ENCODE data around the gene LAMC3.
"Not testable (repeated sequence)": the region's sequence is repeated elsewhere in the genome, so short reads cannot be mapped to it uniquely, and the experiment has no call there.

LAMC3 gene

DNA sequence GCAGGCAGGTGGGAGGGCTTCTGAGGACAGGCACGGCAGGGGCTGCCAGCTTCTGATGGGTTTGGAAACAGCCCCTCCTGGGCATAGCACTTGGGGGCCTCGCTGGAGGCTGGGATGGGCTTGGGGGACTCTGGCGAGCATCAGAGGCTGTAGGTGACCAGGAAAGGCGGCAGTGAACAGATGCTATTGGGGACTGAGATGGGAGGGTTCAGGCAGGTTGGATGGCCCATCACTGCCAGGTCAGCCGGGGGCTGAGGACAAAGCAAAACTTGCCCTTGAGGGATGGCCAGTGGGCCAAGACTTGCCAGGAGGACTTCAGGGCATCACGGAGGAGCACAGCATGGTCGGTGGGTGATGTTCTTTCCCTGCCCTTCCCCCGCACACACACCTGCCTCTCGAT is 94.0 kb downstream of the LAMC3 start:
- DNase-seq: no peak

DNA sequence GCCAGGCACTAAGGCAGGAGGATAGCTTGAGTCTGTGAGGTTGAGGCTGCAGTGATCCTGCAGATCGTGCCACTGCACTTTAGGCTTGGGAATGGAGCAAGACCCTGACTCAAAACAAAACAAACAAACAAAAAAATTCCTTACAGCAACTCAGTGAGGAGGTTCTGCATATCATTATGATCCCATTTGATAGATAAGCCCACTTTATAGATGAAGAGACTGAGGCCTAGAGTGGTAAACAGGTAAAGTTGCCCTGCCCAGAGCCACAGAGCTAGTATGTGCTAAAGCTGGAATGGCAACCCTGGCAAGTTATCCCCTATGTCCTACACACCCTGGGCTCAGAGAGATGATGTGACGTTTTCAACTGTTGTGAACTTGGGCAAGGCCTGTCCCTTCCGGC is 94.6 kb downstream of the LAMC3 start:
- no peak for DNase-seq

DNA sequence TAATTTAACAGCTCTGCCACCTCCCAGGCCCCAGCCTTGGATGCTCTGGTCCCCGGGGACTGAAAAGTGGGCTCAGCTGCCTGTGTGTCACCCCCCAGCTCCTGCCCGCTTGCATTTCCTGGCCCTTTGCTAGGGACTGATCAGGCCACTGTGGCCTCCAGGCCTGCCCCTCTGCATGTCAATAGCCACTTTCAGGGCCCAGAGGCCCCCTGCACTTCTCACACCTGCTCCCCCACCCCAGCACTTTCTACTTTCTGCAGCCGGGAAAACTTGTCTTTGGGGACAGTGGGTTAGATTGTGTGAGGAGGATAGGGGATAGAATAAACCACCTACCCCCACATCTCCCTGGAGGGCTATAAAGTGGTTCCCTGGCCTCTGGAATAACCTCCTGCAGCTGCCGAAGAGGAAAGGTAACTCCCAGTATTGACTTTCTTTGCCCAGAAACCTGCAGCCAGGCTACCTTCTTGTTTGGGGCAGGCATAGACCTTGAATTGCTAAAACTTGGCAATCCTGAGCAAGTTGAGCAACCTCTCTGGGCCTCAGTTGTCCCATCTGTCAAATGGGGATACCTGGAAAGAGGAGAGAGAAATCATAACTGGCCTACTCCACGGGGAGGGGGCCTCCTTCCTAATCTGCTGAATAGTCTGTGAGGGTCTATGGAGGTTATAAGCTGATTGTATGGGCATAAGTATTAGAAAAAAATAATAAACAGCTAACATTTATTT is 95.2 kb downstream of the LAMC3 start:
- DNase-seq: no peak

DNA sequence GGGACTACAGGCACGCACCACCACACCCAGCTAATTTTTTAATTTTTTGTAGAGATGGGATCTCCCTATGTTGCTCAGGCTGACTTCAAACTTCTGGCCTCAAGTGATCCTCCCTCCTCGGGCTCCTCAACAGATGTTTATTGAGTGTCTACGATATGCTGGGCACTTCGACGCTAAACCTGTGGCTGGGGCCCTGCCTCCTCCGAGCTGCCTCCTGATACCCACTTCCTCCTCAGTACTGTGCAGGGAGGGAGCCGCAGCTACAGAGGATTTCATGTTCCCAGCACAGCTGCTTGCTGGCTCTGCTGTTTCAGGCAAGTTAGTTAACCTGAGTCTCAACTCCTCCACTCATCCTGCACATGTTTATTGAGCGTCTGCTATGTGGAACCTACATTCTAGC is 97.0 kb downstream of the LAMC3 start:
- DNase-seq: no peak

DNA sequence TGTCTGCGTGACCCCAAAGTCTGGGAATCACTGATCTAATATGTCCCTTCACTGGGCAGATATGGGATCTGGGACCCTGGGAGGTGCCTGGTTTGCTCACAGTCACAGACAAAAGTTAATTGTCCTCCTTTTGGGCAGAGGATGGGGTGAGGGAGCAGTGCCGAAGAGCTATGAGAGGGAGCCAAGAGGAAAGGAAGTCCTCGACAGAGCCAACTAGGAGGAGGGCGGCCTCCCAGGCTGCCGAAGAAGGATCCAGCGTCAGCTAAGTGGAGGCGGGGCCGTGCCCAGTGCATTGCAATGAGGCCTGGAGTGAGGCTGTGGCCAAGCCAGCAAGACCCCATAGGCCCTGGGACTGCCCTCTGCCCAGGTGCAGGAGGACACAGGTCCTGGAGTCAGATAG is 98.8 kb downstream of the LAMC3 start:
- DNase-seq: no peak

DNA sequence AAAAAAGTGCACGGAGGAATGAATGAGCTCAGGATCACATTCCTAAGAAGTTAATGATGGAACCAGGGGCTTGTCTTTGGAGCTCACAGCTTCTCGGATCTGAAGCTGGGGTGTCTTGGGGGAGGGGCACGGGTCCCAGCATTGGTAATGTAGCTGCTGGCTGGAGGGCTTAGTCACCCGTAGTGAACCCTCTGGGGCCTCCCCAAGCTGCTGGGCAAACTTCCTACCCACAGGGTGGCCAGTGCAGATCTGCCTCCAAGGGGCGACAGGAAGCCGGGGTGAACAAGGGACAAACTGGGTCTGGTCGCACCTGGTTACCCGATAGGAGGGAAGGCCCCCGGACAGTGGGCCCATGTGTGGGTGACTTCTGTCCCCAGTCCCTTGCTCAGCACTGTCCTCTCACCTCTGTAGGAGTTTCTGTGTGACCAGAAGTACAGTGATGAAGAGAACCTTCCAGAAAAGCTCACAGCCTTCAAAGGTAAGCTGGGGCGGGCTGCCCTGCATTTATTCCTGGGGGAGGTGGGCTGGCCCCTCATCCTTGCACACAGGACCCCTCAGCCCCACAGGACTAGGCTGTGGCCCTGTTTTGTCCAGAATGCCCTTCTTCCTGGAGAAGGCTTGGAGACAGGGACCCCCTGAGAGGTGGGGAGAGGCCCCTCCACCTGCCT is 102.3 kb downstream of the LAMC3 start:
- no peak for DNase-seq

DNA sequence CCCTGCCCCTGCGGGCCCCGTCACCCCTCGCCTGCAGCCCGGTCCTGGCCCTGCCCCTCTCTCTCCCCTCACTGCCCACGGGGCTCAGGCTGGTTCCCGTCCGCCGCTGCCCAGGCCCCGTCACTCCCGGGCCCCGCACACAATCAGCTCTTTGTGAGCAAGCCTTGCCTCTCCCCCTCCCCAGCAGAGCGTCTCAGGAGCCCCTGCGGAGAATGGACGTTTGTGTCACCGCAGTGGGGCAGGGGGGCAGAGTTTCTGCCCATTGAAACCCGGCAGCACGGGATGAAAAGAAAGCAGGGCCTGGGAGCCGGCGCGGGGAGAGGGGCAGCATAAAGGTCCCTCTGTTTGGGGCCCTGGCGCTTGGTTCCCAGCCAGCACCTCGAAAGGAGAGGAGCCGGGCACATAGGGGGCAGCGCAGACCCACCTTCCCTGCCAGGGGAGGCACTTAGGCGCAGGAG is 102.9 kb downstream of the LAMC3 start:
- no peak for DNase-seq

DNA sequence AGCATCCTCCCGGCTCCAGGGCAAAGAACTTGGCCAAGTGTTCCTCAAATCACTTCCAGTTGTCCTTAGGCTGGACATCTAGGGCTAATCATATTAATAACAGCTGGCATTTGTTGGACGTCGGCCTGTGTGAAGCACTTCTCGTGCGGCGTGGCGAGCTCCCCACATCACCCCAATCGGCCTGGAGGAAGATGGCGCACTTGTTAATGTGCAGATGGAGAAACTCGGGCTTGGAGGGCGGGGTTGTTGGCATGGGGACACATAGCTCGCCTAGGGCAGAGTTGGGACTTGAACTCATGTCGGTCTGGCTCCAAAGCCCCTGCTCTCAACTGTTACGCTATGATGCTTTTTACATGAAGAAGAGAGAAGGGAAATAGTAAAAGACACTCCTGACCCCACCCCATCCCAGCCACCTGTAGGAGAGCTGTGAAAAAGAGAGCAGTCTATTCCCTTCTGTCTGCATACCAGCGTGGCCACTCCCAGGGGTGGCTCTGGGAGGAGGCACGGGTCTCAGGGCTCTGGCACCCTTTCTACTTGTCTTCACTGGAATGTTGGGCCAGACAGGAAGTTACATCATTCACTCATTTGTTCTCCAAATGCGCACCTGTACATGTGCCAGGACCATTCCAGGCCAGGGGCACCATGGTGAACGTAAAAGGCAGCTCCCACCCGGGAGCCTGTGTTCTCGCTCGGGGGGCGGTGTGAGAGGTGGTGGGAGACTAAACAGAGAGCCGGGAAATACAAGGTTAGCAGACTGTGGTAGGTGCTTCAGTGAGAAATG is 103.6 kb downstream of the LAMC3 start:
- no peak for DNase-seq

DNA sequence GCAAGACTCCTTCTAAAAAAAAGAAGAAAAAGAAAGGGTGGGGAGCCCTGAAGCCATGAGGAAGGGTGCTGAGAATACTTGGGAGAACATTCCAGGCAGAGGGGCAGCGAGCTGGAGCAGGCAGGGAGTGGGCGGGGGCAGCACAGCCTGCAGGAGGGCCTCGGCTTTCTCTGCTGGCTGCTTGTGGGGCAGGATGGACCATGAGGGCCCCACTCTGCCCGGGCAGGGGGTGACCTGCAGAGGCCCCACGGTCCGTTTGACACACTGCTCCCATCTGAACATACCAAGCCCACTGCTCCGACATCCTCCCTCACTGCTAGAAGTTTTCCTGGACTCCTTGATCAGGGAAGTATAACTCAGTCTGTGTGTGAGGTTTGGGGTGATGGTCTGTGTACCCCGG is 104.7 kb downstream of the LAMC3 start:
- DNase-seq: no peak

DNA sequence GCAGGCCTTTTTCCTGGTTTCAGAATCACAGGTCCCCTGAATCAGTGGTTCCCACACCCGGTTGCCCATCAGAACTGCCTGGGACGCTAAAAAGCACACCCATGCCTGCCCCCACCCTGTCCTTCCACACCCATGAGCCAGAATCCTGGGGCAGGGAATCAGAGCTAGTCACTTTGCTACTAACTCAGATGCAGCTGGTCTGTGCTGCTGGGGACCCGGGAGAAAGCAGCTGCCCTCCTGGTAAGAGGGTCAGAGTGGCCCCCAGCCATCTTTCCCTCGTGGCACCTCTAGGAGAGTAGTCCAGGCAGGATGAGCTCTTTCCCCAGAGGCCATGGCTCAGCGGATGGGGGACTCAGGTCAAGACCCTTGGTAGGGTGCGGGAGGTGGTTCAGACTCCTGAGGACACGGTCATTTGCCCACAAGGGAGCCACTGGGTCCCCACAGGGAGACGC is 105.1 kb downstream of the LAMC3 start:
- DNase-seq: no peak

DNA sequence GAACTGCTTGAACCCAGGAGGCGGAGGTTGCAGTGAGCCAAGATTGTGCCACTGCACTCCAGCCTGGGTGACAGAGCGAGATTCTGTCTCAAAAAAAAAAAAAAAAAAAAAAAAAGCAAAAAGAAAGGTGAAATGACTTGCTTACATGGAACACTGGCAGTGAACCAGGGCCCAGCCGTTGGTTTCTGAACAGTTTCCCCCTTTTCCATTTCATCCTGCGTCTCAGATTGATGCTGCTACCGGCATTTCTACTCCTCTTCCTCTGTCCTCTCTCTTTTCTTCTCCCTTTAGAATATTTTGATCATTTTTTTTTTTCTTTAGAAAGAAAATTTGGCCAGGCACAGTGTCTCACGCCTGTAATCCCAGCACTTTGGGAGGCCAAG is 106.4 kb downstream of the LAMC3 start:
- not testable (repeated sequence) for DNase-seq

DNA sequence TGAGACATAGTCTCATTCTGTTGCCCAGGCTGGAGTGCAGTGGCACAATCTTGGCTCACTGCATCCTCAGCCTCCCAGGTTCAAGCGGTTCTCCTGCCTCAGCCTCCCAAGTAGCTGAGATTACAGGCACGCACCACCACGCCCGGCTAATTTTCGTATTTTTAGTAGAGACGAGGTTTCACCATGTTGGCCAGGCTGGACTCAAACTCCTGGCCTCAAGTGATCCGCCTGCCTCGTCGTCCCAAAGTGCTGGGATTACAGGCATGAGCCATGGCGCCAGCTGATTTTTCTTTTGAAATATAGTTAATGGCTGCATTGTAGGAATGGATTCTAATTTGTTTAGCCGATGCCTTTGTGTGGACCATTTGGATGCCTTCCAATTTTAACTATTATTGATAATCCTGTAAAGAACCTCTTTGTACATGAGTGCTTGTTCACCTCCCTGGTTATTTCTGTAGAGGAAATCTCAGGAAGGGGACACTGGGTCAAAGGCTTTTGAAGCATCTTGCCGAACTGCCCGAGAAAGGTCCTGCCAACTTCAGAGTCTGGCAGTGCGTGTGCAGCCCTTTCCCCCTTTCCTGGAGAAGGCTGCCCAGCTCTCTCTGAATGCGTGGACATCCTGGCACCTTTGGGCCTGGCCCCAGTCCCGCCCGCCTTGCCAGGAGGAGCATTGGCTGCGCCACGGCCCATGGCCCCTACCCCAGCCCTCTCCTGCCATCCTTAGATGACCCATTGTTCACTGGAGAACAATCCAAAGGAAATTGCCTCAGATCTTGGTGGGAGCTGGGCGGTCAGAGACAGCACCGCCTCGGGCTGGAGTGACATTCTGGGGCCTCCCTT is 107.5 kb downstream of the LAMC3 start:
- DNase-seq: no peak

DNA sequence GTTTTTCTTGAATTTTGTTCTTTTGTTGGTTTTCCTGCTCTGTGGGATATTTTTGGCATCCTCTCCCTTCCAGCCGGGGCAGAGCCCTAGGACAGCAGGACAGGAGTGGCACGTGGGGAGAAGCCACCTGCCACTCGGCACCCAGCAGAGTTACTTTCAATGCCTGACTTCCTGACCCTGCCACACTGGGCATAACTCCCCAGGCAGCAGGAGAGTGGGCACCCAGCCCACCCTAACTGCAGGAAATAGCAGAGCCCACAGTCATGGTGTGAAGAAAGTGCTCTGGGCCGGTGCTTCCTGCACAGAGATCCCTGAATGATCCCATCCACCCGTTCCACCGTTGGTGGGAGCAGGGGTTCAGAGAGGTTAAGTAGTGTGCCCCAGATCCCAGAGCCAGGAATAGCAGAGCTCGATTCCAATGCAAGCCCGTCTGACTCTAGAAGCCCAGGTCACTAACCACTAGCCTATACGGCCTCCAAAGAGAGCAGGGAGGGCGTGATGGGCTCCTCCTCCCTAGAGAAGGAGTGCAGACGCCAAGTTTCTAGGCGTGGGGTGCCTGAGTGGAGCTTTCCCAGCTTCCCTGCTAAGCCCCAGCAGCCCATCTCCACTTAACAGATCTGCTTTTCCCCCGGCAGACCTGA is 108.3 kb downstream of the LAMC3 start:
- DNase-seq: no peak

DNA sequence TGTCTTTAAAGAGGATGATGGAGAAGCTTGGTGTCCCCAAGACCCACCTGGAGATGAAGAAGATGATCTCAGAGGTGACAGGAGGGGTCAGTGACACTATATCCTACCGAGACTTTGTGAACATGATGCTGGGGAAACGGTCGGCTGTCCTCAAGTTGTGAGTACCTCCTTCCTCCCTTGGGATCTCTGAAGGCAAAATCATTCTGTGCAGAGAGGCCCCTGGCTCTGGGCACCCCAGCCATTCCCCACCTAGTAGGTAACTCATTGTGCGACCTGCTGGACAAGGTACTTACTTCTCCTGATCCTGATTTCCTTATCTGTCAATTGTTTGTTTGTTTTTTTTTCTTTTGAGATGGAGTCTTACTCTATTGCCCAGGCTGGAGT is 108.8 kb downstream of the LAMC3 start:
- DNase-seq: no peak

DNA sequence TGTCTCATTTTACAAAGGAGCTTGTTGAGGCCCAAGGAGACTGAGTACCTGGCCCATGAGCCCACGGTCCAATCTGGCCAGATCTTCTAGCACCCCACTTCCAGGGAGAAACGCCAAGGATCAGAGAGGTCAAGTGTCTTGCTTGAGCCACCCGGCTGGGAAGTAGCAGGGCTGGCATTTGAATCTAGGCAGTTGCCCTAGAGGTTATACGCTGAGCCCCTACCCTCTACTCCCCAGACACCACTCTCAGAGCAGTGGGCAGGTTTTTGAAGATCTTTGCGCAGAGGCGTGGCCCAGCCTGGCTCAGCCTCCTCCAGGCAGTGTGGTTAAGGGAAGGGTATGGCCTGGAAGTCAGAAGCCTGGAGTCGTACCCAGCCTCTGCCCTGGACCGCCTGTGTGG is 110.6 kb downstream of the LAMC3 start:
- no peak for DNase-seq

DNA sequence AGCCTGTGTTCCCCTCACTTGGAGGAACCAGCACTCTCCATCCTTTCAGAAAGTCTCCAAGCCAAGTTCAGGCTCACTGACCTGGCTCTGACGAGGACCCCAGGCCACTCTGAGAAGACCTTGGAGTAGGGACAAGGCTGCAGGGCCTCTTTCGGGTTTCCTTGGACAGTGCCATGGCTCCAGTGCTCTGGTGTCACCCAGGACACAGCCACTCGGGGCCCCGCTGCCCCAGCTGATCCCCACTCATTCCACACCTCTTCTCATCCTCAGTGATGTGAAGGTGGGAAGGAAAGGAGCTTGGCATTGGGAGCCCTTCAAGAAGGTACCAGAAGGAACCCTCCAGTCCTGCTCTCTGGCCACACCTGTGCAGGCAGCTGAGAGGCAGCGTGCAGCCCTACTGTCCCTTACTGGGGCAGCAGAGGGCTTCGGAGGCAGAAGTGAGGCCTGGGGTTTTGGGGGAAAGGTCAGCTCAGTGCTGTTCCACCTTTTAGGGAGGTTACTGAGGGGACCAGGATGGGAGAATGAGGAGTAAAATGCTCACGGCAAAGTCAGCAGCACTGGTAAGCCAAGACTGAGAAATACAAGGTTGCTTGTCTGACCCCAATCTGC is 111.8 kb downstream of the LAMC3 start:
- no peak for DNase-seq

DNA sequence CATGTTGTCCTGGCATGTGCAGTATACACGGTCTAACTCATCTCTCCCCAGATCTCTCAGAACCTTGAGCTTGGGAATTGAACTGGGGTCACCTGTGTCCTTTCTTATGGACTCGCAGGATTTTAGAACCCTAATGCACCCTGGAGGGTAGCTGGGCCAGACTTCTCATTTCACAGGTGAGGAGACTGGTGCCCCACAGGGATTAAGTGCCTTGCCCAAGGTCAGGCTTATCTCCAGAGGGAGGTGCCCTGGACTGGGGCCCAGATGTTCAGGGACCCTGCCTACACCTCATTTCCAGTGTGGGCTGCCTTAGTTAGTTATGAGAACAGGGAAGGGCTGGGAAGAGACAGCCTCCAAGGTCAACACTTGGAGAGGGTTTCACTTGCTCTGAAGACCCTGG is 112.4 kb downstream of the LAMC3 start:
- no peak for DNase-seq

DNA sequence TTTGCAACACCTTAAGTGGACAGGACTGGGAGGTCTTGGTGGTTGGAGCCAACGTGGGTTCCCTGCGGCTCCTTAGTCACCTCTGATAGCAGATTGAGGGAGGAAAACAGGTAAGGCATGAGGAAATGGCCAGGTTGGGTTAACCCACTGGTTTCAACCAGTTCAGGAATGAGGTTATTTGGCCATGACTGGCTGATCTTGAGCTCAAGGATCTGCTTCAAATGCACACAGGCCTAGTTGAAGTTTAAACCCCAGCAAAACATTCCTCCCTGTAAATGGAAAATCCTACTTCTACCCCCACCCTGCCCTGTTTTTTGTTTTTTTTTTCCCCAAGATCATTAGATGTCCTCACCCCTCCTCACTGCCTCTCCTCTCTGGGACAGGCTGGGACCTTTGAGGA is 113.2 kb downstream of the LAMC3 start:
- no peak for DNase-seq

DNA sequence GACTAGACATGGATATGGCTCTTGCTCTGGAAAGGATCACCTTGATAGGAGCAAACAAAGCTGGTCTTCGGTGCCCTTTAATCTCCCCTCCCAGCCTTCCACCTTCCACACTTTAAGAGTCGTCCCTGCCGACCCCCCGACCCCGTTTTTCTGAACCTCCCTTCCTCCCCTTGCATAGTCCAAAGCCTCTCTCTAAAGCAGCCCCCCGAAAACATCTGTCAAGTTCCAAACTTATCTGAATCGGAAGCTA is 116.0 kb downstream of the LAMC3 start:
- DNase-seq: no peak

DNA sequence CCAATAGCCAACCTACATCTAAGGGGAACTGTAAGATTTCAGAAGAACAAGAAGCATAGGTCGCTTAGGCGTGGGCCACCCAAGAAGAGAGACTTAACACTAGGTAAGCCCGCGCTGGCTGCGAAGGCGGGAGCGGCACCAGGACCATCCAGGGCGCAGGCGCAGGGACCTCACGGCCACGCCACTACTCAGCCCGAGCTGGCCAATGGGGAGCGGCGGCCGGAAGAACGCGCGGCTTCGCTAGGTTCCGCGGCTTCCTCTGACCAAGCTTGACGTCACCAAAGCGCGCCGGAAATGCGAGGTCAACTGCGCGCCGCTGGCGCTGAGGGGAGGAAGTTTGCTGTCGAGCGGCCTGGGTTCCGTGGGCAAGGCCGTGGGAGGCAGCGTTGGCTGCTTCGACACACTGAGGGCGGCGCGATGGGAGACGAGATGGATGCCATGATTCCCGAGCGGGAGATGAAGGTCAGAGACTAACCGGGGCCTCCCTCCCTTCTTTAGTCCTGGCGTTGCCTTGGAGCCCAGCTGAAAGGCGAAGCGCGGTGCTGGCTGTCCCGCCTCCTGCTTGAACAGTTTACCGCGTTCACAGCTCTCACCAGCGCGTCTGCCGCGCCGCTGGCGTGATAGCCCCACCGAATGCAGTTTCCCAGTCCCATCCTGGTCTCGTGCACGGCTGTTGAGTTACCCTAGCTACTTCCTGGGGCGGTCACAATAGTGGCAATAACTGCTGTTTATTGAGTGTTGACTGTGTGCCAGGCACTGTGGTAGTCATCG is 116.5 kb downstream of the LAMC3 start, which contains the start of gene NUP214:
NUP214 (plus strand) TSS at position 299 of the 771 bp plus-strand sequence; CDS start at position 418, 119 bp downstream.
- DNase-seq: peak; percentile 91

DNA sequence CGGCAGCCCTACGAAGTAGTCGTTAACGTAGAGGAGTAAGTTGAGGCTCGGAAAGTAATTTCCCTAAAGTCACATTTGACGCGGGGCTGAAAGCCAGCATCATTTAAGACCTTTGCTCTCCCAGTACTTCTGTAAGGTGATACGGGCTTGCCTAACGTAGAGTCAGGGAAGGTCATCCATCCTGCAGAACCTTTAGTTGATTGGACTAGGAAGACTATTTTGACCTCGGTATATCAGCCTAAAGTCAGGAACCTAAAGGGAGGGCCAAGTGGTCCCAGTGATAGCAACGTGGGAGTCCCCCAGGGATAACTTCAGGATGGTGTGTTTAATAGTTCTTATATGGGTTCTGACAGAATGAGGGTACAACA is 117.1 kb downstream of the LAMC3 start:
- no peak for DNase-seq

DNA sequence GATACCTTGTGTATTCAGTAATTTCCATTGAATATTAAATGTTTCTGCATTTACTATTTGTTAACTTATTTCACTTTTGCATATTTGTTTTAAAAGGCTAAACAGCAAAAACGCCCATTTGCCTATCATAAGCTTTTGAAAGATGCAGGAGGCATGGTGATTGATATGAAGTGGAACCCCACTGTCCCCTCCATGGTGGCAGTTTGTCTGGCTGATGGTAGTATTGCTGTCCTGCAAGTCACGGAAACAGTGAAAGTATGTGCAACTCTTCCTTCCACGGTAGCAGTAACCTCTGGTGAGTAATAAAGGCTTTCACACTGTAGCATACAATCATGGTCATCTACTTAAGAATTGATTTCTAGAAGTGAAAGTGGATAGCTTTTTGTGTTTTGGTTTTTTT is 120.2 kb downstream of the LAMC3 start:
- DNase-seq: no peak

All from NCI-H1694 (cell line).